Upper lobe of left lung (tissue), 6 donors: ENCODE data around the gene TECPR1. TPM values are rescaled to one million over a fixed set of nuclear protein-coding genes. Genes with fewer than 3 reads are reported as not detected.

Source experiments
- ATAC-seq, 2 donors: fragments of 200-7000 bp; cut with Tn5 transposase; one replicate each; pipeline ENCODE4 v1.9.1; 2022; ENCODE audit warnings: mild to moderate bottlenecking in 2 of 2, moderate library complexity in 2 of 2; ENCODE audit not compliant: low FRiP score in 2 of 2
- DNase-seq, 2 donors: peaks; one replicate each; pipeline ENCODE4 v3.0.0-alpha.2; 2019 to 2020
- H3K27ac ChIP-seq, 4 donors: fragments of 200-600 bp; sonication (generic); one replicate each; pipeline ENCODE4 v1.5.1; 2016 to 2019
- H3K27me3 ChIP-seq, 4 donors: fragments of 200-600 bp; sonication (generic); one replicate each; pipeline ENCODE4 v1.5.1; 2017 to 2019
- H3K36me3 ChIP-seq, 4 donors: fragments of 200-600 bp; sonication (generic); one replicate each; pipeline ENCODE4 v1.5.1; 2016 to 2019
- H3K4me1 ChIP-seq, 4 donors: fragments of 200-600 bp; sonication (generic); one replicate each; pipeline ENCODE4 v1.5.1; 2018 to 2019
- H3K4me3 ChIP-seq, 4 donors: fragments of 200-600 bp; sonication (generic); one replicate each; pipeline ENCODE4 v1.5.1; 2017 to 2019; ENCODE audit warnings: mild to moderate bottlenecking in 2 of 4, moderate library complexity in 1 of 4
- H3K9me3 ChIP-seq, 4 donors: fragments of 200-600 bp; sonication (generic); one replicate each; pipeline ENCODE4 v1.5.1; 2018 to 2019
- EP300 ChIP-seq, 4 donors: sonication (generic); formaldehyde crosslinking; IDR thresholded peaks; one replicate each; pipeline ENCODE4 v1.5.1; 2017; ENCODE audit warnings: antibody characterized with exemption in 4 of 4, control low read depth in 2 of 4
- POLR2A ChIP-seq, 4 donors: fragments of 450-650 bp; IDR thresholded peaks; one replicate each; pipeline ENCODE4 v1.5.1; 2016 to 2017; ENCODE audit warnings: antibody characterized with exemption in 4 of 4, mild to moderate bottlenecking in 2 of 4
- POLR2AphosphoS5 ChIP-seq, 2 donors: sonication (generic); formaldehyde crosslinking; IDR thresholded peaks; one replicate each; pipeline ENCODE4 v1.5.1; 2017; ENCODE audit warnings: antibody characterized with exemption in 2 of 2
- WGBS, 2 donors: methylation state at CpG; one replicate each; pipeline ENCODE4 v1.1.5; 2017 to 2018; 5-methylcytosine and 5-hydroxymethylcytosine counted together
- total RNA-seq, 6 donors: library from RNA; depleted of rRNA in 4 of 6; stranded (reverse); fragments of >200 nt in 4 of 6; gene quantifications; one replicate each; pipeline versions ENCODE4 v1.1.0 to v1.2.1, GENCODE V29; 2016 to 2021
- TF ChIP-seq, protein P1 (sequence below), 6 experiments: fragments of 450-650 bp in 4 of 6; fragments of 200-600 bp in 2 of 6; sonication (generic) in 2 of 6; IDR thresholded peaks; one replicate each; pipeline ENCODE4 v1.5.1; 2016 to 2019; ENCODE audit warnings: antibody characterized with exemption in 6 of 6
- donor health status: DM: no; HTN: no; CAD: no; lungs with moderate emphysema.
- donor health status: DM: no; HTN: yes; CAD: no; lungs with severe emphysema.

TECPR1 gene
- total RNA-seq, 6 donors from 2014 or later = 16.6 to 101 (median 55.0) TPM

GRCh38 chr7:98209166-98209920 lies 42.7 kb downstream of the TECPR1 start:
- WGBS, 2 donors = 94% methylated on average over 17 of the region's 17 CpGs
- H3K4me1 ChIP-seq = peaks cover 4 to 18% (median 10%) of the 10 kb centered on the region in 4 donors
- peak in 1 of 2 donors; percentile 16 for DNase-seq
- H3K4me3 ChIP-seq = no peak overlapping the region
- H3K27ac ChIP-seq = no peak overlapping the region
- H3K27me3 ChIP-seq = peaks cover 0 to 12% (median 0%) of the 10 kb centered on the region in 4 donors
- ATAC-seq = no peak
- peaks cover 9 to 35% (median 29%) of the 10 kb centered on the region in 4 donors for H3K36me3 ChIP-seq
- TF ChIP-seq, protein P1, sequence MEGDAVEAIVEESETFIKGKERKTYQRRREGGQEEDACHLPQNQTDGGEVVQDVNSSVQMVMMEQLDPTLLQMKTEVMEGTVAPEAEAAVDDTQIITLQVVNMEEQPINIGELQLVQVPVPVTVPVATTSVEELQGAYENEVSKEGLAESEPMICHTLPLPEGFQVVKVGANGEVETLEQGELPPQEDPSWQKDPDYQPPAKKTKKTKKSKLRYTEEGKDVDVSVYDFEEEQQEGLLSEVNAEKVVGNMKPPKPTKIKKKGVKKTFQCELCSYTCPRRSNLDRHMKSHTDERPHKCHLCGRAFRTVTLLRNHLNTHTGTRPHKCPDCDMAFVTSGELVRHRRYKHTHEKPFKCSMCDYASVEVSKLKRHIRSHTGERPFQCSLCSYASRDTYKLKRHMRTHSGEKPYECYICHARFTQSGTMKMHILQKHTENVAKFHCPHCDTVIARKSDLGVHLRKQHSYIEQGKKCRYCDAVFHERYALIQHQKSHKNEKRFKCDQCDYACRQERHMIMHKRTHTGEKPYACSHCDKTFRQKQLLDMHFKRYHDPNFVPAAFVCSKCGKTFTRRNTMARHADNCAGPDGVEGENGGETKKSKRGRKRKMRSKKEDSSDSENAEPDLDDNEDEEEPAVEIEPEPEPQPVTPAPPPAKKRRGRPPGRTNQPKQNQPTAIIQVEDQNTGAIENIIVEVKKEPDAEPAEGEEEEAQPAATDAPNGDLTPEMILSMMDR (IDR thresholded peaks at IDR 0.05) = no peak
- no peak for TF ChIP-seq EP300 (IDR thresholded peaks at IDR 0.05)
- no peak for TF ChIP-seq POLR2AphosphoS5 (IDR thresholded peaks at IDR 0.05)
- no peak for TF ChIP-seq POLR2A (IDR thresholded peaks at IDR 0.05)
- no peaks in the 10 kb centered on the region for H3K9me3 ChIP-seq

DNA sequence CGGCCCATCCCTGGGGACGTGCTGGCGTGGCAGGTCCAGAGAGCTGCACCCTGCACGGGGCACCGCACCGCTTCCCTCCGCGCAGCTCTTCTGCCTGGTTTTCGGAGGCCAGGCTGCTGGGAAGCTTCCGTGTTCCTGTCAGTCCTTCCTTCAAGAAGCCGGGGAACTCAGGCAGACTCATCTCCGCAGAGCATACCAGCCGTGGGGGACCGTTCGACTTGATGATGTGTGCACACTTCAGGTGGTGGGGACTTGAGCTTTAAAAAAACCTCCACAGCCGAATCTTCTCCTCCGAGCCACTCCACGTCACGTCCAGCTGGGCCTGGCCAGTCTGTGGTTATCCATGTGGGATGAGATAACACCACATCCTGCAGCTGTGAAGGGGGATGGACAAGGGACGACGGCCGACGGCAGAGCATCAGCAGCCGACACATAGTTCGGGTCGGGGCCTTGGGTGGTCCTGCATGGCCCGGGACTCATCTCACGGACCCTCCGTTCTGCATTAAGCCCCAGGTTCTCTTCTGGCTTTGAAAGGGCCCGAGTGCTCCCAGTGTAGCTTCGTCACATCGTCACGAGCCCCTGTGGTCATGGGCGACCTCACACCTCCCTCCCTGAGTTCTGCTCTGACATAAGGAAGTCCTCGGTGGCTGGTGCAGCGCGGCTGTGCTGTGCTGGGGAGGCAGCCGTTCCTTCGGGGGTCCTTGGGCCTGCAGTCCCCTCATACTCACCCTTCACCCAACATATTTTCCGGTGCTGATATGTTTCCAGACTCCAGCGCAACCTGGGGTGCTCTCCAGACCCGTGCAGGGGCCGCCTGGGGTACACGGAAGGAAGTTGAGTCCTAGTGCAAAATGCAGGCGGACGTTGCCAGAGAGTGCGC lies 45.3 kb downstream of the TECPR1 start:
- WGBS, 2 donors = 89 to 94% methylated on average over 38 to 47 of the region's 47 CpGs
- no peak for DNase-seq
- Histone ChIP-seq H3K9me3 (no peaks in the 10 kb centered on the region), H3K27ac (no peak overlapping the region), H3K4me3 (no peak overlapping the region), H3K27me3 (peaks cover 0 to 11% (median 0%) of the 10 kb centered on the region in 4 donors), H3K36me3 (peaks cover 9 to 52% (median 40%) of the 10 kb centered on the region in 4 donors), H3K4me1 (peaks cover 4 to 16% (median 10%) of the 10 kb centered on the region in 4 donors)
- no peak for TF ChIP-seq POLR2A (IDR thresholded peaks at IDR 0.05)
- TF ChIP-seq, protein P1 (IDR thresholded peaks at IDR 0.05) = no peak
- TF ChIP-seq POLR2AphosphoS5 (IDR thresholded peaks at IDR 0.05) = no peak
- no peak for TF ChIP-seq EP300 (IDR thresholded peaks at IDR 0.05)
- ATAC-seq = no peak

GRCh38 chr7:98205162-98205845 lies 46.7 kb downstream of the TECPR1 start:
- peaks cover 0 to 6% (median under 1%) of the 10 kb centered on the region in 4 donors for H3K4me1 ChIP-seq
- no peaks in the 10 kb centered on the region for H3K9me3 ChIP-seq
- peaks cover 0 to under 1% (median 0%) of the 10 kb centered on the region in 4 donors for H3K27me3 ChIP-seq
- DNase-seq (peak in 1 of 2 donors; percentile 83), ATAC-seq (peak in 1 of 2 donors; percentile 16)
- no peak overlapping the region for H3K27ac ChIP-seq
- no peak overlapping the region for H3K4me3 ChIP-seq
- no peak for TF ChIP-seq POLR2AphosphoS5 (IDR thresholded peaks at IDR 0.05)
- TF ChIP-seq EP300 (IDR thresholded peaks at IDR 0.05) = no peak
- TF ChIP-seq, protein P1 (IDR thresholded peaks at IDR 0.05) = no peak
- TF ChIP-seq POLR2A (IDR thresholded peaks at IDR 0.05) = no peak
- WGBS, 2 donors = 91 to 96% methylated on average over 27 to 47 of the region's 47 CpGs
- H3K36me3 ChIP-seq = peaks cover 9 to 52% (median 40%) of the 10 kb centered on the region in 4 donors

GRCh38 chr7:98204670-98205069 lies 47.4 kb downstream of the TECPR1 start:
- peaks cover 0 to 6% (median 0%) of the 10 kb centered on the region in 4 donors for H3K4me1 ChIP-seq
- peak in 1 of 2 donors; percentile 74 for ATAC-seq
- DNase-seq = peak in 1 of 2 donors; percentile 58
- H3K36me3 ChIP-seq = peaks cover 9 to 52% (median 40%) of the 10 kb centered on the region in 4 donors
- H3K9me3 ChIP-seq = no peaks in the 10 kb centered on the region
- no peak for TF ChIP-seq POLR2A (IDR thresholded peaks at IDR 0.05)
- no peak overlapping the region for H3K27ac ChIP-seq
- WGBS, 2 donors = 77 to 81% methylated on average over 8 to 11 of the region's 11 CpGs
- H3K4me3 ChIP-seq = no peak overlapping the region
- H3K27me3 ChIP-seq = no peaks in the 10 kb centered on the region
